Sigmoid colon (tissue), 7 donors: ENCODE results near the gene CDCA4. TPM values are rescaled to one million over a fixed set of nuclear protein-coding genes. Genes with fewer than 3 reads are reported as not detected.

Experiments used
- DNase-seq: peaks from one replicate; pipeline ENCODE4 v3.0.0-alpha.2; 2019
- H3K27ac ChIP-seq, 4 donors: fragments of 200-600 bp; sonication (generic); one replicate each; pipeline ENCODE4 v1.5.1; 2016 to 2019; ENCODE audit warnings: mild to moderate bottlenecking in 1 of 4
- H3K27me3 ChIP-seq, 3 donors: fragments of 200-600 bp; sonication (generic); one replicate each; pipeline ENCODE4 v1.5.1; 2019; ENCODE audit warnings: mild to moderate bottlenecking in 1 of 3
- H3K36me3 ChIP-seq, 4 donors: fragments of 200-600 bp; sonication (generic); one replicate each; pipeline ENCODE4 v1.5.1; 2016 to 2019
- H3K4me1 ChIP-seq, 4 donors: fragments of 200-600 bp; sonication (generic); one replicate each; pipeline ENCODE4 v1.5.1; 2017 to 2019
- H3K4me3 ChIP-seq, 4 donors: fragments of 200-600 bp; sonication (generic); one replicate each; pipeline ENCODE4 v1.5.1; 2017 to 2019; ENCODE audit warnings: mild to moderate bottlenecking in 2 of 4, moderate library complexity in 1 of 4
- H3K9me3 ChIP-seq, 4 donors: fragments of 200-600 bp in 3 of 4; sonication (generic) in 3 of 4; one replicate each; pipeline versions ENCODE4 v1.5.1 to v1.6.1; 2013 to 2019
- CTCF ChIP-seq, 4 experiments: fragments of 450-650 bp in 3 of 4; fragments of 200-600 bp in 1 of 4; IDR thresholded peaks; one replicate each; pipeline ENCODE4 v1.5.1; 2016 to 2019; ENCODE audit warnings: antibody characterized with exemption in 4 of 4, mild to moderate bottlenecking in 3 of 4, moderate library complexity in 2 of 4
- EP300 ChIP-seq, 4 donors: sonication (generic); formaldehyde crosslinking; IDR thresholded peaks; one replicate each; pipeline ENCODE4 v1.6.1; 2017; ENCODE audit warnings: antibody characterized with exemption in 4 of 4
- POLR2A ChIP-seq, 2 donors: fragments of 450-650 bp; IDR thresholded peaks; one replicate each; pipeline ENCODE4 v1.6.1; 2016; ENCODE audit warnings: antibody characterized with exemption in 2 of 2, mild to moderate bottlenecking in 2 of 2, moderate library complexity in 2 of 2
- POLR2AphosphoS5 ChIP-seq, 4 donors: sonication (generic); formaldehyde crosslinking; IDR thresholded peaks; one replicate each; pipeline ENCODE4 v1.6.1; 2017; ENCODE audit warnings: antibody characterized with exemption in 4 of 4
- WGBS, 2 donors: extraction: QIAGEN DNeasy Blood & Tissue Kit; methylation state at CpG; one replicate each; pipeline ENCODE4 v1.1.7; 2013; 5-methylcytosine and 5-hydroxymethylcytosine counted together
- intact Hi-C: fragments of 100-400 bp; cut with DNase I; formaldehyde crosslinking; loops from one replicate; pipeline ENCODE4 v1.15.1; 2023
- polyA plus RNA-seq, 3 donors: library from polyadenylated mRNA; stranded (reverse); fragments of 200-250 nt; gene quantifications; one replicate each; pipeline ENCODE4 v1.2.3, GENCODE V29; 2013
- total RNA-seq, 4 donors: library from RNA; depleted of rRNA; stranded (reverse); fragments of >200 nt; gene quantifications; one replicate each; pipeline ENCODE4 v1.1.0, GENCODE V29; 2016
- donor health status: healthy with polysubstance abuse.
- donor health status: Bipolar disorder and iron deficiency.
- donor health status: healthy.

Gene CDCA4
- total and polyA plus RNA-seq, 7 donors: 2.4 to 11.3 (median 5.4) TPM

- Histone ChIP-seq H3K27me3 (no peaks in the 10 kb centered on the region), H3K4me3 (peak overlapping the region in 1 of 4 donors; percentile 57), H3K27ac (peak overlapping the region; percentile 90 to 97 (median 96)), H3K9me3 (no peaks in the 10 kb centered on the region), H3K36me3 (no peaks in the 10 kb centered on the region), H3K4me1 (peaks cover 0 to 60% (median 57%) of the 10 kb centered on the region in 4 donors)
- intact Hi-C loops: no loop called here
- no peak for TF ChIP-seq EP300 (IDR thresholded peaks at IDR 0.05)
- no peak for TF ChIP-seq CTCF (IDR thresholded peaks at IDR 0.05)
- WGBS, 2 donors: 54 to 81% methylated on average over 9 of the region's 9 CpGs
- no peak for DNase-seq
These were observed 54.5 kb downstream of the CDCA4 start for GRCh38 chr14:104966261-104966865.

- 78 to 84% methylated on average over 13 of the region's 13 CpGs for WGBS, 2 donors
- H3K4me3 ChIP-seq: no peak overlapping the region
- peaks cover 0 to 53% (median 50%) of the 10 kb centered on the region in 4 donors for H3K4me1 ChIP-seq
- H3K9me3 ChIP-seq: no peaks in the 10 kb centered on the region
- no peak for TF ChIP-seq EP300 (IDR thresholded peaks at IDR 0.05)
- no peak for TF ChIP-seq CTCF (IDR thresholded peaks at IDR 0.05)
- TF ChIP-seq POLR2A (IDR thresholded peaks at IDR 0.05): no peak
- TF ChIP-seq POLR2AphosphoS5 (IDR thresholded peaks at IDR 0.05): no peak
- H3K27me3 ChIP-seq: no peaks in the 10 kb centered on the region
- intact Hi-C loops: no loop called here
- peak overlapping the region; percentile 90 to 97 (median 96) for H3K27ac ChIP-seq
- no peak for DNase-seq
- no peaks in the 10 kb centered on the region for H3K36me3 ChIP-seq
These were observed 55.2 kb downstream of the CDCA4 start for GRCh38 chr14:104965561-104966231.

GRCh38 chr14:104964546-104964945, 56.3 kb downstream of the CDCA4 start:
- Histone ChIP-seq H3K4me3 (no peak overlapping the region), H3K36me3 (no peaks in the 10 kb centered on the region), H3K9me3 (no peaks in the 10 kb centered on the region), H3K27ac (peak overlapping the region in 1 of 4 donors; percentile 95), H3K4me1 (peaks cover 0 to 44% (median 40%) of the 10 kb centered on the region in 4 donors), H3K27me3 (no peaks in the 10 kb centered on the region)
- WGBS, 2 donors: 79 to 89% methylated on average over 7 of the region's 7 CpGs
- intact Hi-C loops: no loop called here
- TF ChIP-seq EP300 (IDR thresholded peaks at IDR 0.05): no peak
- no peak for DNase-seq

Other genes with a start within 250 kb of the CDCA4 start
- 100 to 1,000 TPM; 109 to 180 (median 126) TPM for gene AKT1, start 225.3 kb downstream of the CDCA4 start, total RNA-seq
- gene AKT1, start 225.3 kb downstream of the CDCA4 start, polyA plus RNA-seq: 100 to 1,000 TPM in 2 of 3 donors, 10 to 100 TPM in 1; 86.2 to 116 (median 102) TPM
- gene ZBTB42, start 220.0 kb downstream of the CDCA4 start, total RNA-seq: 1 to 10 TPM; 1.5 to 5.3 (median 3.5) TPM
- gene ZBTB42, start 220.0 kb downstream of the CDCA4 start, polyA plus RNA-seq: 1 to 10 TPM; 4.2 to 5.5 (median 4.6) TPM
- gene CEP170B, start 155.8 kb downstream of the CDCA4 start, total RNA-seq: 10 to 100 TPM in 2 of 4 donors, 1 to 10 TPM in 2; 5.4 to 16.1 (median 11.4) TPM
- 10 to 100 TPM; 12.6 to 60.0 (median 22.4) TPM for gene CEP170B, start 155.8 kb downstream of the CDCA4 start, polyA plus RNA-seq
- gene PLD4, start 96.2 kb downstream of the CDCA4 start, total RNA-seq: 1 to 10 TPM in 1 of 4 donors, under 1 TPM in 3; 0.28 to 1.5 (median 0.60) TPM
- gene PLD4, start 96.2 kb downstream of the CDCA4 start, polyA plus RNA-seq: 1 to 10 TPM in 1 of 3 donors, not detected in 2; 7.1 TPM
- 100 to 1,000 TPM in 3 of 4 donors, 10 to 100 TPM in 1; 81.9 to 218 (median 129) TPM for gene AHNAK2, start 42.7 kb downstream of the CDCA4 start, total RNA-seq
- 10 to 100 TPM in 1 of 3 donors, 1 to 10 TPM in 1, under 1 TPM in 1; 0.23 to 12.4 (median 2.4) TPM for gene AHNAK2, start 42.7 kb downstream of the CDCA4 start, polyA plus RNA-seq
- 1 to 10 TPM; 3.2 to 5.1 (median 3.6) TPM for gene CLBA1, start 35.3 kb downstream of the CDCA4 start, total RNA-seq
- gene CLBA1, start 35.3 kb downstream of the CDCA4 start, polyA plus RNA-seq: 1 to 10 TPM; 2.8 to 8.4 (median 3.0) TPM
- gene GPR132, start 44.3 kb upstream of the CDCA4 start, total RNA-seq: 1 to 10 TPM; 1.8 to 2.3 (median 2.0) TPM
- 1 to 10 TPM in 2 of 3 donors, under 1 TPM in 1; 0.60 to 8.4 (median 1.4) TPM for gene GPR132, start 44.3 kb upstream of the CDCA4 start, polyA plus RNA-seq
- gene JAG2, start 147.7 kb upstream of the CDCA4 start, total RNA-seq: 1 to 10 TPM; 1.8 to 4.2 (median 3.5) TPM
- gene JAG2, start 147.7 kb upstream of the CDCA4 start, polyA plus RNA-seq: 10 to 100 TPM in 1 of 3 donors, 1 to 10 TPM in 1, under 1 TPM in 1; 0.60 to 12.3 (median 2.1) TPM
- 10 to 100 TPM in 1 of 4 donors, 1 to 10 TPM in 3; 4.1 to 10.5 (median 6.1) TPM for gene NUDT14, start 160.2 kb upstream of the CDCA4 start, total RNA-seq
- 10 to 100 TPM; 24.3 to 47.4 (median 32.4) TPM for gene NUDT14, start 160.2 kb upstream of the CDCA4 start, polyA plus RNA-seq
- 10 to 100 TPM; 31.3 to 46.7 (median 37.1) TPM for gene BTBD6, start 227.4 kb upstream of the CDCA4 start, total RNA-seq
- 10 to 100 TPM; 39.8 to 63.7 (median 51.1) TPM for gene BTBD6, start 227.4 kb upstream of the CDCA4 start, polyA plus RNA-seq